ENCODE results near the gene ITCH.
"Not testable (repeated sequence)": the region's sequence is repeated elsewhere in the genome, so short reads cannot be mapped to it uniquely, and the experiment has no call there.

ITCH gene

GRCh38 chr20:34472246-34472925 is 109.3 kb downstream of the ITCH start:
- no peak for DNase-seq

- no peak for DNase-seq
Measured at GRCh38 chr20:34473262-34473883, 110.3 kb downstream of the ITCH start.

DNA sequence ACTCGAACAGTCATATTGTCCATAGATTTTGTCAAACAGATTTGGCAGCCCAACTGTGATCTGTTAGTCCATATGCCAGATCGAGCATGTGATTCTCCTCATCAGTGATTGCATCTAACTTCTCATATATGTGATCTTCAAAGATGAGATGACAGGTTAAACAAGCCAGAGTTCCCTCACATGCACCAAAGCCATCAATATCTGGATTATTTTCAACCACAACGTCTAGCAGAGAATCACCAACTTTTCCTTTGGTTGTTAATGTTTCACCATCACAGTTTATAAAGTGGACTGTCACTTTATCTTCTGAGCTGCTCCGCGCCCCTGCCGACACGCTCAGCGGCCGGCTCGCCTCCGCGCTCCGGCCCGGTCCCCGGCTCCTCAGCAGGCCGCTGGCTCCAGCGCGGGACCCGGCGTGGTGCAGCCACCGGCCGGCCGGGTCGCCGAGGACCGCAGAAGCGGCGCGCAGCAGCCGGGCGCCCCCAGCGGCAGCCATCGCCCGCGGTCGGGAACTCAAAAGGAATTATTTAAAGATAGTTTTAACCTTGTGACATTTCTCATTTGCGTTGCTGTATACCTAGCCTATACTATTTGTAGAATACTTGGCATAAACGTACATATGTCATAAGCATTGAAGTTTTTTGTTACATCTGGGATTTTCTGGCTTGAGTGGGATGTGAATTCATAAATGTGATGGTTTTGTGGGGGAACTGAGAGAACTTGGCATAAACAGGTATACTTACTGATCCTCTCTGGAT is 113.1 kb downstream of the ITCH start:
- peak in 1 of 4 experiments; percentile 3 for DNase-seq

- no peak for DNase-seq
Measured at GRCh38 chr20:34479627-34480026, 116.6 kb downstream of the ITCH start.

GRCh38 chr20:34482154-34482553 is 119.1 kb downstream of the ITCH start:
- DNase-seq: not testable (repeated sequence)

DNA sequence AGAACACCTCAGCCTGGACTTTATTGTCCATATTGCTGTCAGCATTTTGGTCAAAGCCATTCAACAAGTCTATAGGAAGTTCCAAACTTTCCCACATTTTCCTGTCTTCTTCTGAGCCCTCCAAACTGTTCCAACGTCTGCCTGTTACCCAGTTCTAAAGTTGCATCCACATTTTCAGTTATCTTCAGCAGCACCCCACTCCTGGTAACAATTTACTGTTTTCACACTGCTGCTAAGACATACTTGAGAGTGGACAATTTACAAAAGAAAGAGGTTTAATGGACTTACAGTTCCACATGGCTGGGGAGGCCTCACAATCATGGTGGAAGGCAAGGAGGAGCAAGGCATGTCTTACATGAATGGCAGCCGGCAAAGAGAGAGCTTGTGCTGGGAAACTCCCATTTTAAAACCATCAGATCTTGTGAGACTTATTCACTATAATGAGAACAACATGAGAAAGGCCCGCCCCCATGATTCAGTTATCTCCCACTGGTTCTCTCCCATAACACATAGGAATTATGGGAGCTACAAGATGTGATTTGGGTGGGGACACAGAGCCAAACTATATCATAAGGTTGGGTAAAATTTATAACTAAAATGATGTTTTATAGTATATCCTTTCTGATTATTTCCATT is 120.6 kb downstream of the ITCH start:
- DNase-seq: not testable (repeated sequence)

GRCh38 chr20:34485068-34485634 is 122.1 kb downstream of the ITCH start:
- no peak for DNase-seq

GRCh38 chr20:34491226-34491931 is 128.3 kb downstream of the ITCH start:
- DNase-seq: no peak

- DNase-seq: no peak
Measured at GRCh38 chr20:34491932-34492509, 128.9 kb downstream of the ITCH start.

GRCh38 chr20:34493646-34494045 is 130.6 kb downstream of the ITCH start:
- DNase-seq: no peak

GRCh38 chr20:34495307-34495706 is 132.2 kb downstream of the ITCH start:
- no peak for DNase-seq

DNA sequence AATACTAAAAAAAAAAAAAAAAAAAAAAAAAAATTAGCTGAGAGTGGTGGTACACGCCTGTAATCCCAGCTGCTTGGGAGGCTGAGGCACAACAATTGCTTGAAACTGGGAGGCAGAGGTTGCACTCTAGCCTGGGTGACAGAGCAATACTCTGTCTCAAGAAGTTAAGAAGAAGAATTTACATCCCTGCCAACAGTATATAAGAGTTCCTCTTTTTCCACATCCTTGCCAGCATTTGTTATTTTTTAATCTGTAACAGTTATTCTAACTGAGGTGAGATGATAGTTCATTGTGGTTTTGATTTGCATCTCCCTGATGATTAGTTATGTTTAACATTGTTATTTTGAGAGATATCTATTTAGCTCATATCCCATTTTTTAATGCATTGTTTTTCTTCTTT is 132.8 kb downstream of the ITCH start:
- DNase-seq: no peak

- DNase-seq: not testable (repeated sequence)
Measured at GRCh38 chr20:34497596-34497995, 134.5 kb downstream of the ITCH start.

DNA sequence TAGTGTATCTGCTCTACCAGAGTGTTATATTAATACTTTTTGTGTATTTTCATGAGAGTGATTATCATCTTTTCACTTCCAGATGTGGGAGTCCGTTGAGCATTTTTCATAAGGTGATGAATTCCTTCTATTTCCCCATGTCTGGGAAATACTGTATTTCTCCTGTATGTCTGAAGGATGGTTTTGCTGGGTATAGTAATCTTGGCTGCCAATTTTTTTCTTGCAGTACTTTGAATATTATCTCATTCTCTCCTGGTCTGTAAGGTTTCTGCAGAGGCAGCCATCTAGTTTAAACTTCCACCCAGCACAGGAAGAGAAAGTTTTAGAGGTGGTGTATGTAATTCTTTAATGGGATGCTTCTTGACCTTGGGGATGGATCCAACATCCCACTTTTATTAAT is 137.8 kb downstream of the ITCH start:
- DNase-seq: no peak

GRCh38 chr20:34506480-34506879 is 143.4 kb downstream of the ITCH start:
- no peak for DNase-seq

DNA sequence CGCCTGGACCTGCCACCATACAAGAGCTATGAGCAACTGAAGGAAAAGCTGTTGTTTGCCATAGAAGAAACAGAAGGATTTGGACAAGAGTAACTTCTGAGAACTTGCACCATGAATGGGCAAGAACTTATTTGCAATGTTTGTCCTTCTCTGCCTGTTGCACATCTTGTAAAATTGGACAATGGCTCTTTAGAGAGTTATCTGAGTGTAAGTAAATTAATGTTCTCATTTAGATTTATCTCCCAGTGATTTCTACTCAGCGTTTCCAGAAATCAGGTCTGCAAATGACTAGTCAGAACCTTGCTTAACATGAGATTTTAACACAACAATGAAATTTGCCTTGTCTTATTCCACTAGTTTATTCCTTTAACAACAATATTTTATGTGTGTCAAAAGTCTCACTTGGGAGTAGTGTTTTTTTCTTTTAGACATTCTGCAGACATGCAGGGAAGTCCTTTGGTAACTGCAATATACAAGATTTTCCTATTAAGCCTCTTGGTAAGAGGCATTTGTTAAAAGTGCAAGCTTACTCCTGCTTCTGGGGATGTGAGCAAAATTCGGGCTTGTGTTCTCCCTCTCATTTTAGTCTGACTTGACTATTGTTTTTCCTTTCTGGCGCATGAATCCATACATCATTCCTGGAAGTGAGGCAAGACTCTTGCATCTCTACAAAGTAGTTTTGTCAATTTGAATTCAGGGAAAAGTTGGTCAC is 144.8 kb downstream of the ITCH start:
- DNase-seq: no peak

DNA sequence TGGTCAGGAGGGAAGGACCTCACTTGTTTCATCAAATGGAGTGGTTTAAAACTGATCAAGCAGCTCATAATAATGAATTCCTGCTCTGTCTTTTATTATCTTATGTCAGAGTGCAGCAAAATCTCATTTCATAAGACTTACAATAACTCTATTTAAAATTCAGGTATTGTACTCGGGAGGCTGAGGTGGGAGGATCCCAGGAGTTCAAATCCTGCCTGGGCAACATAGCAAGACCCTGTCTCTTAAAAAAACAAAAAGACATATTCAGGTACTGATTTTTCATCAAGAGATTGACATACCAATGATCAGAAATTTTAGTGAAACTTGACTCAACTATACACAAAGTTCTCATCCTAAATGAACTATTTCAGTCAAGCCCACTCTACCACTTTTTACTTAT is 147.5 kb downstream of the ITCH start:
- no peak for DNase-seq

DNA sequence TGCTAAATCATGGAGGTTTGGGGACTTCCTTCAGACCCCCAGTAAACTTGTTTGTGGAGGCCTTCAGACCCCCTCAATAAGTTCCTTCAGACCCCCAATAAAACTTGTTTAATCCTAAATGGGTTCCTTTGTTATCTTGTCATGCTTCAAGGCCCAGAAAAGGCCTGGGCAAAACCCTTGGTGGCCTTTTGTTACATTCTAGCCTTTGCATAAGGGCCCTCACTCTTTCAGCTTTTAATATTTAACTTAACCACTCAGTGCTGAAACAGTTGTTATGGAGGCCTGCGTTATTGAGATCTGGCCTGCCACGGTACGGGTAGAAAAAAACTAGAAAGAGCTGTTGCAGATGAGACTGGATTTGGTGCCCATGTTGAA is 148.8 kb downstream of the ITCH start:
- DNase-seq: no peak

DNA sequence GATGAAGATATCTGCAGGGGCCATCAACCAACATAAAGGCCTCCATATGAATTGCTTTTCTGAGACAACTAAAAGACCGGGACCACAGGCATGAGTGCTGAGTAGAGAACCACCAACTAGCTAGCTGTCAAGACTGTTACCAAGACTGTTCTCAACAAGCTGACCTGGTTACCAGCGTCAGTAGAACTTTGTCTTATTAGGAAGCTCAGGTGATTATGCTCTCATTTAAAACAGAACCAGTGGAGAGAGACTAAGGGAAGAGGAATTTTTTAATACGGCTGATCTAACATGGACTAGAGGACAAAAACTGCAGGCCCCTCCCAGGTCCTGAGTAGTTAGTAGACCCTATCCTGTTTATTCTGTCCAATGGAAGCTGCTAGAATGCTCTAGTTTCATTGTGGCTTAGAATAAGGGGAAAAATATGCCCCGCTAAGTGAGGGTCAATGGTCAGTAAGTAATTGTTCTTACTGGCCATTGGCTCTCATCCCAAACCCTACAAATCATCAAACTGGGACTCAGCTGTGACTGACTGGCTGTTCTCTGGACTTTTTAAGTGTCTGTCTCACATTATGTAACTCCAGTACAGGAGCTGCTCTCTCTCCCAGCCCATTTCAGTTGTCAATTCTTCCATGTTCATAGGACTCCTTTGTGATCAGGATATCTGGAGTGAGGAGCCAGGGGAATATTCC is 149.3 kb downstream of the ITCH start:
- no peak for DNase-seq

GRCh38 chr20:34512955-34513419 is 149.9 kb downstream of the ITCH start:
- DNase-seq: no peak

DNA sequence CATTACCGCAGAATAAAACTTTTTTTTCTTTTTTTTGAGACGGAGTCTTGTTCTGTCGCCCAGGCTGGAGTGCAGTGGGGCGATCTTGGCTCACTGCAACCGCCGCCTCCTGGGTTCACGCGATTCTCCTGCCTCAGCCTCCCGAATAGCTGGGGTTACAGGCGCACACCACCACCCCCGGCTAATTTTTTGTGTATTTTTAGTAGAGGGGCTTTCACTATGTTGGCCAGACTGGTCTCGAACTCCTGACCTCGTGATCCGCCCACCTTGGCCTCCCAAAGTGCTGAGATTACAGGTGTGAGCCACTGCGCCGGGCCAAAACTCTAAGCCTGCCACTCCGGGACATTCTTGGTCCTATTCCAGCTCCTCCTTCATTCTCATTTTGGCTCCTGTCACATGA is 151.0 kb downstream of the ITCH start:
- not testable (repeated sequence) for DNase-seq

Measured in activated CD4-positive, CD25-positive, alpha-beta regulatory T cell (primary cell).